ENCODE results near the gene SPACDR.
A peak's percentile ranks its signal among the peaks of the same experiment; 100 is the strongest.

Gene SPACDR

DNA sequence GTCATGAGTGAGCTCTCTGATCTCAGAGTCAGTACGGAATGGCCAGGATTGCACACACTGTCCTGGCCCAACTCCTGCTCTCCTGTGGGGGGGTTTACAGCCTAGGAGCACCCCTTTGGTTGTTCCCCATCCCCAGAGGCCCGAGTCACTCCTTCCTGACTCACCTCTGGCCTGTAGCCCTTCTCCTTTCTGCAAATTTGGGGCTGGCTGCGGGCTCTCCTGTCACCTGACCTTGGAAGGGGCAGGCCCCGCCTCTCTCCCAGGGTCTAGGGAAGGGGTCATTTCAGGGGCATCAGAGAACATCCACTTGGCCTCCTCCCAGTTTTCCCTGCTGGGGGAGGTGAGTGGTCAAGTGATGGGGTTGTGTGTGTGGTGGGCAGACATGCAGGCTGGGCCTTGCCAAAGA lies 21.4 kb upstream of the SPACDR start:
- DNase-seq (ENCODE audit: low spot score): peak; percentile 2

DNA sequence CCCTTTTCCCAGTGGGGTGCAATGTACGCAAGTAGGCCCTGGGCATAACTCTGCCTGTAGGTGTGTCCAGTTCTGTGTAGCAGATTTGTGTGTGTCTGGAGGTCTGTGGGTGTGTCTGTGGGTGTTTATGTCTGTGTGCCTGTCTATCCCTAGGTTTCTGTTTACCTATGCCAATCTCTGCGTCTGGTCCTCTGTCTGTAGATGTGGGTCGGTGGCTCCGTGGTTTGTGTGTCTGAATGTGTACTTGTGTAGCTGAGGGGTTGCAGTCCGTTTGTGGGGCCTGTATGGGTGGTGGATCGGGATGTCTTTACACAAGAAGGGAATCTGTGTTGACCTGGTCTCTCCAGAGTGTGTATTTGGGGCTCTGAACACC lies 20.6 kb upstream of the SPACDR start:
- DNase-seq (ENCODE audit: low spot score): peak; percentile 3

- peak; percentile 44 for DNase-seq (ENCODE audit: low spot score)
Measured at GRCh38 chr7:100483722-100484672, 19.9 kb upstream of the SPACDR start, which contains the start of gene NYAP1. NYAP1 (plus strand) TSS chr7:100483927; CDS start chr7:100485312, 1,385 bp downstream.

DNA sequence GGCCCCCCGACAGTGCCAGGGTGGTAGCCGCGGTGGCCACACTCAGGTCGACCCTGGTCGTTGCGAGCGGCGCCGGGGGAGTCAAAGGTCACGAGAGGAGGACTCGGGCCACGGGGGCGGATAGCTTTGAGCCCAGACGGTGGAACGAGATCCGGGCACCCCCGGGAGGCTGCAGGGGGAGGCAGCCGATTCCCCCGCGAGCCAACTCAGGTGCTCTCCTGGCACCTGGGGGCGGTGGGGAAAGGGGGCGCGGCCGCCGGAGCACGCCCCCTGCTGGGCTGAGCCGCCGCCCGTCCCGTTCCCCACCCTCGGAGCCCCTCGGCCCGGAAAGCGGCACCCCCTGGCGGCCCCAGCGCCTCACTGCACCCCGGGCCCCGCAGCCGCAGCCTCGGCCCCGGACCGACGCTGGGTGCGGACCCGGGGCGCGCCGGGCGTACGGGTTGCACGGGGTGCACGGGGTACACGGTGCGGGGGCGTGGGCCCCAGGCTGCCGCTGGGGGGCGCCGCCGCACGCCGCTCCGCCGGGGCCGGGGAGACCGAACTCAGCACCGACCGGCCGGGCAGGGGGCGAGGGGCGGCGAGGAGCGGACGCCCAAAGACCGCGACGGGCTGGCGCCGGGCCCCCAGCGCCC lies 19.1 kb upstream of the SPACDR start:
- DNase-seq (ENCODE audit: low spot score): peak; percentile 88

DNA sequence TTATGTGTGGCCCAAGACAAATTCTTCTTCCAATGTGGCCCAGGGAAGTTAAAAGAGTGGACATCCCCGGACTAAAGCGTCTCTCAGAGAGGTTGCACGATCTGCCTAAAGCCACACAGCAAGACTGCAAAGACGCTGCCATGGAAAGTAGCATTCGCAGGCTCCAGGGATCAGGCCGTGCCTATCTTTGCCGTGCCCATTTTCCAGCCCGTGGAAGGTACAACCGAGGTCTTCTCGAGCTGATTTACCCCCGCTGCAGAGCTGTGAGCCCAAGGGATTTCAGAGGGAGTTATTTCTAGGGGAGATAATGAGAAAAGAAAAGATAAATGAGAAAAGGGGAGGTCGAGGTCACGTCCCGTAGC lies 18.6 kb upstream of the SPACDR start:
- DNase-seq (ENCODE audit: low spot score): no peak

DNA sequence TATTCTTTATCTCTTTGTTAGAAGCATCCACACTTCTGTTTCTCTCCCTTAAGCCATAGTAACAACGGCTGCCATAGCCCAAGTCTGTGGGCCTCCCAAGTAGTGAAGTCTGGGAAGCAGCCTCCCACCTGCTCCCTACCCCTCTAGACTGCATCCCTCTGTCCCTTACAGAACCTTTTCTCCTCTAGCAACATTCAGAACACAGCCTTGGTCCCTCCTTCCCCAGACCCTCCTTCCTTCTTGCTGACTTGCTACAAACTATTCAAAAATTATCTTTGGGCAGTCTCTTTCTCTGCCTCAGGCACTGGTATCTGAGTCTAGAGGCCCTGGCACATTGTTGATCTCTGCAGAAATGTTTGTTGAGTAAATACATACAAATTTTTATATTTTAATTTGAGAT lies 17.4 kb upstream of the SPACDR start:
- no peak for DNase-seq (ENCODE audit: low spot score)

DNA sequence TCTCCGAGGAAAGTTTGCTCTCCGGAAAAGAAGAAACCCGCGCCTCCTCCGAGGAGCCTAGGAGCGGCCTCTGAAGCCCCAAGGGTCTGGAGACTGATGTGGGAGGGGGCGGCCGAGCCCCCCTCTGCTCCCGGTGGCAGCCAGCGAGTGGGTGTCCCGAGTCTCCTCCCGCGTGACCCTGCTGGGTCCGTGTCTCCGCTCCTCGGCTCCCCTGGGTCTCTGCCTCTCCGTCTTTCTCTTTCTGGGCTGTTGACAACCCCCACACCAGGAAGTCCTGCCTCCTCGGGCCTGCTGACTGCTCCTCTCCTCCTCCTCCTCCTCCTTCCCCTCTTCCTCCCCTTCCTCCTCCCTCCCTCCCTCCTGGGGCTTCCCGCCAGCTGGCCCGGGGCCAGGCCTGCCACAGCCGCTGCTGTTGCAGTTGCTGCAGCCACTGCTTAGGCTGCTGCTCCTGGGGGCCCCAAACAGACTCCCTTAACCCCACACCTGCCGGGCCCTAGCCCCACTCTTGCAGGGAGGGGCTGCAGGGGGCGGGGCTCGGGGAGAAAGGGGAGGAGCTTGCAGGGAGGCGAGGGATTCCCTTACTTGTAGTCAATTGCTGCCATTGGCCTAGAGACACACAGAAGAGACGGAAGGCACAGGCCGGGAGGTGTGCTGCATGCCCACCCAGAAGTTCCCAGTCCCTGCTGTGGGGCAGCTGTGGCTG lies 15.0 kb upstream of the SPACDR start, which contains the start of gene TSC22D4:
Gene TSC22D4 (minus strand): TSS at position 257 of the 703 bp plus-strand sequence. CDS start 1,176 bp downstream, outside the sequence.
- peak; percentile 96 for DNase-seq (ENCODE audit: low spot score)

DNA sequence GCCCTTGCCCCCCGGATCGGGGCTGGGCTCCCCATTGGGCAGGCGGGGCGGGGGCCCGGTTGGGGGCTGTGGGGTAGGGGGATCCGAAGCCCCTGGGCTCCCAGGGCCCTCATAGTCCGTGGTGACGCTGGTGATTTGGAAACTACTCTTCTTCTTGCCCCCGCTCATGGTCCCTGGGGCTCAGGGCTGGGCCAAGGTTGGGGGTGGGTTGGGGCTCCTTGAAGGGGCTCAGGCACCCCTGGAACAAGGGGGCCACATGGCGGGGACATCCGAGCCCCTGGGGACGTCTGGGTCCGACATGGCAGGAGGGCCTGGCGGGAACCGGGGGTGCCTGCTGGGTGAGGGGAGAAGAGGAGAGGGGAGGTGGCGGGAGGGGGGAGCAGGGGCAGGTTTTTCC lies 13.8 kb upstream of the SPACDR start:
- no peak for DNase-seq (ENCODE audit: low spot score)

- DNase-seq (ENCODE audit: low spot score): peak; percentile 56
Measured at GRCh38 chr7:100476903-100477870, 13.1 kb upstream of the SPACDR start.

- DNase-seq (ENCODE audit: low spot score): peak; percentile 5
Measured at GRCh38 chr7:100476101-100476780, 12.2 kb upstream of the SPACDR start.

DNA sequence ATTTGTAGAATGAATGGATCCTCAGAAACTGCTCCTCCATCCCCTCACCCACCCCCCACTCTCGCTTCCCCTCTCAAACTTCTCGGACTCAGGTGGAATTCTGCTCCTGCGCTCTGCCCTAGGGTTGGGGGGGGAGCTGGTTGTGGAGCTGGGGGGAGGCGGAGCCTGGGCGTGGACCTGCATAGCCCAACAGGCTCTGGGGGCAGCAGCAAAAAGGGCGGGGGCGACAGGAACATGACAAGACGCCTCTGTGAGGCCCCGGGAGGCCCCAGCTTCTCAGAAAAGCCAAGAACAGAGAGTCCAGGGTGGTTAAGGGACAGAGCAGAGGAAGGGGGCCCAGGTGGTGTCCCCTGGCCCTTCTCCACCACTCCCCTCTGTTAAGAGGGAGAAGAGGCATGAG lies 11.5 kb upstream of the SPACDR start:
- peak; percentile 7 for DNase-seq (ENCODE audit: low spot score)

GRCh38 chr7:100472854-100473499 lies 8.9 kb upstream of the SPACDR start:
- peak; percentile 45 for DNase-seq (ENCODE audit: low spot score)

GRCh38 chr7:100472121-100472851 lies 8.2 kb upstream of the SPACDR start:
- no peak for DNase-seq (ENCODE audit: low spot score)

- DNase-seq (ENCODE audit: low spot score): no peak
Measured at GRCh38 chr7:100471021-100471420, 7.0 kb upstream of the SPACDR start.

- peak; percentile 93 for DNase-seq (ENCODE audit: low spot score)
Measured at GRCh38 chr7:100469227-100470044, 5.4 kb upstream of the SPACDR start.

GRCh38 chr7:100467638-100468373 lies 3.7 kb upstream of the SPACDR start:
- DNase-seq (ENCODE audit: low spot score): no peak

GRCh38 chr7:100466653-100467605 lies 2.9 kb upstream of the SPACDR start:
- DNase-seq (ENCODE audit: low spot score): no peak

Measured in GM03348 (cell line).